Fibroblast of lung (primary cell): ENCODE data around the gene CXCL13. TPM values are rescaled to one million over a fixed set of nuclear protein-coding genes. Genes with fewer than 3 reads are reported as not detected.
"Not testable (repeated sequence)": the region's sequence is repeated elsewhere in the genome, so short reads cannot be mapped to it uniquely, and the experiment has no call there.

Source experiments
- DNase-seq, 2 donors: peaks; one replicate each; pipeline versions ENCODE4 v3.0.0 to v3.0.0-alpha.2; 2010; ENCODE audit warnings: low read depth in 2 of 2
- H2AFZ ChIP-seq: 2 replicates; pipeline ENCODE4 v1.5.1; 2012; ENCODE audit warnings: low read length, control low read depth, inconsistent platforms
- H3K27ac ChIP-seq: 2 replicates; pipeline ENCODE4 v1.5.1; 2011; ENCODE audit warnings: low read length, control low read depth; ENCODE audit not compliant: insufficient read depth
- H3K27me3 ChIP-seq: 2 replicates; pipeline ENCODE4 v1.5.1; 2011; ENCODE audit warnings: mild to moderate bottlenecking, low read length; ENCODE audit not compliant: control insufficient read depth, insufficient read depth
- H3K36me3 ChIP-seq: 2 replicates; pipeline ENCODE4 v1.5.1; 2011; ENCODE audit warnings: low read length; ENCODE audit not compliant: control insufficient read depth, insufficient read depth
- H3K4me1 ChIP-seq: 2 replicates; pipeline ENCODE4 v1.5.1; 2011; ENCODE audit warnings: low read length; ENCODE audit not compliant: control insufficient read depth, insufficient read depth; ENCODE audit errors: extremely low read depth
- H3K4me2 ChIP-seq: 2 replicates; pipeline ENCODE4 v1.5.1; 2011; ENCODE audit warnings: low read length, control low read depth; ENCODE audit not compliant: insufficient read depth; ENCODE audit errors: extremely low read depth
- H3K4me3 ChIP-seq, 4 experiments: fragments of 200-600 bp in 1 of 4; sonication (generic) in 1 of 4; replicated peaks in 1 of 4; 2 replicates each; pipeline ENCODE4 v1.5.1; 2011 to 2016; ENCODE audit warnings: low read length in 4 of 4, low read depth in 3 of 4, mild to moderate bottlenecking in 3 of 4, control low read depth in 2 of 4, inconsistent platforms in 1 of 4, mixed read lengths in 1 of 4; ENCODE audit not compliant: insufficient read depth in 1 of 4; ENCODE audit errors: control extremely low read depth in 1 of 4
- H3K79me2 ChIP-seq: 2 replicates; pipeline ENCODE4 v1.5.1; 2012; ENCODE audit warnings: mild to moderate bottlenecking, low read length, inconsistent platforms; ENCODE audit not compliant: control insufficient read depth, insufficient read depth
- H3K9ac ChIP-seq: 2 replicates; pipeline ENCODE4 v1.5.1; 2011; ENCODE audit warnings: mild to moderate bottlenecking, low read length, control low read depth; ENCODE audit not compliant: insufficient read depth
- H3K9me3 ChIP-seq: 2 replicates; pipeline ENCODE4 v1.5.1; 2012; ENCODE audit warnings: low read depth, low read length; ENCODE audit not compliant: control insufficient read depth, insufficient read depth
- H4K20me1 ChIP-seq: 2 replicates; pipeline ENCODE4 v1.5.1; 2011; ENCODE audit warnings: low read length; ENCODE audit not compliant: control insufficient read depth, insufficient read depth; ENCODE audit errors: extremely low read depth
- CTCF ChIP-seq, 2 donors: IDR thresholded peaks in 1 of 2; conservative IDR thresholded peaks in 1 of 2; 1 replicate in 1 of 2; 2 replicates in 1 of 2; pipeline ENCODE4 v1.5.1; 2011 to 2012; ENCODE audit warnings: low read length in 2 of 2, control low read depth in 1 of 2, inconsistent platforms in 1 of 2, low read depth in 1 of 2, mild to moderate bottlenecking in 1 of 2
- EZH2 ChIP-seq: IDR thresholded peaks from 2 replicates; pipeline ENCODE4 v1.5.1; 2012; ENCODE audit warnings: low read length, control low read depth, mild to moderate bottlenecking; ENCODE audit errors: missing control alignments
- polyA plus RNA-seq, 2 donors: library from polyadenylated mRNA; depleted of rRNA in 1 of 2; stranded (reverse) in 1 of 2; unstranded in 1 of 2; fragments of >200 nt; gene quantifications; 2 replicates each; pipeline ENCODE4 v1.2.1, GENCODE V29; 2011 to 2012; ENCODE audit warnings: missing spikeins in 1 of 2
- total RNA-seq: library from RNA; depleted of rRNA; stranded (reverse); fragments of >200 nt; gene quantifications from 2 replicates; pipeline ENCODE4 v1.2.1, GENCODE V29; 2014

CXCL13 gene
- total and polyA plus RNA-seq, 2 donors (not counting 1 experiment from before 2014, with no cell fraction given), result not detected

- no peak overlapping the region for H3K4me2 ChIP-seq
Measured at GRCh38 chr4:77653162-77653758, 47.6 kb downstream of the CXCL13 start.

GRCh38 chr4:77660318-77660717 lies 54.7 kb downstream of the CXCL13 start:
- not testable (repeated sequence) for H3K27me3 ChIP-seq, H4K20me1 ChIP-seq, H2AFZ ChIP-seq, H3K4me3 ChIP-seq, H3K9ac ChIP-seq, H3K27ac ChIP-seq, DNase-seq, H3K79me2 ChIP-seq, H3K4me2 ChIP-seq, H3K9me3 ChIP-seq, H3K4me1 ChIP-seq, H3K36me3 ChIP-seq

More at GRCh38 chr4:77653162-77653758, 47.6 kb downstream of the CXCL13 start:
- H3K4me1 ChIP-seq, result no peaks in the 10 kb centered on the region
- DNase-seq, result no peak
- no peaks in the 10 kb centered on the region for H3K36me3 ChIP-seq
- no peaks in the 10 kb centered on the region for H3K27me3 ChIP-seq
- no peaks in the 10 kb centered on the region for H4K20me1 ChIP-seq
- H3K9ac ChIP-seq, result no peak overlapping the region
- no peaks in the 10 kb centered on the region for H3K79me2 ChIP-seq
- H2AFZ ChIP-seq, result no peak overlapping the region
- no peak overlapping the region for H3K27ac ChIP-seq
- H3K4me3 ChIP-seq, result no peak overlapping the region
- no peaks in the 10 kb centered on the region for H3K9me3 ChIP-seq
- no peak for TF ChIP-seq EZH2
- no peak for TF ChIP-seq CTCF (conservative IDR thresholded peaks at IDR 0.05 in 1 of 2, IDR thresholded peaks at IDR 0.05 in 1 of 2; ENCODE audit: low read depth in 1 of 2, low read length in 2 of 2)

Other genes starting within 250 kb of the CXCL13 start
- 11.8 and 12.7 TPM in 2 replicates for gene CNOT6L, start 213.5 kb downstream of the CXCL13 start, total RNA-seq
- gene CNOT6L, start 213.5 kb downstream of the CXCL13 start, polyA plus RNA-seq, result 8.1 and 11.4 TPM in 2 replicates